Measurements from ENCODE around the gene C2orf76.

DNA sequence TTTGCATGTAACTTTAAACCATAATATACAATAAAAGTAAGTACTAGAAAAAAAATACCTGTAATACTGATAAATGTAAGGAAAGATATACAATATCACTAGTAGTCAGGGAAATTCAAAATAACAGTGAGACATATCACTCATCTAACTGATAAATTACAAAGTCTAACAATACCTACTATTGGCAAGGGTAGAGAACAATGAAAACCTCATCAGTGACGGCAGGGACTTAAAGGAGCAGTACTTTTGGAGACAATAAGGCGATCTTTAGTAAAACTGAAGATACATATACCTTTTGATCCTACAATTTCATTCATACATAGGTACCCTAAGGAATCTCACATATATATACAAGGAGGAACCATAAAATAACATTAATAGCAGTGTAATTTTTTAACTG lies 24.9 kb downstream of the C2orf76 start:
- no peak for TF ChIP-seq CTCF (IDR thresholded peaks at IDR 0.05)
- no peak for TF ChIP-seq POLR2A (IDR thresholded peaks at IDR 0.05)

Measured in Peyer's patch (tissue), 4 donors.